ENCODE results near the gene SCARB1.

SCARB1 gene

DNA sequence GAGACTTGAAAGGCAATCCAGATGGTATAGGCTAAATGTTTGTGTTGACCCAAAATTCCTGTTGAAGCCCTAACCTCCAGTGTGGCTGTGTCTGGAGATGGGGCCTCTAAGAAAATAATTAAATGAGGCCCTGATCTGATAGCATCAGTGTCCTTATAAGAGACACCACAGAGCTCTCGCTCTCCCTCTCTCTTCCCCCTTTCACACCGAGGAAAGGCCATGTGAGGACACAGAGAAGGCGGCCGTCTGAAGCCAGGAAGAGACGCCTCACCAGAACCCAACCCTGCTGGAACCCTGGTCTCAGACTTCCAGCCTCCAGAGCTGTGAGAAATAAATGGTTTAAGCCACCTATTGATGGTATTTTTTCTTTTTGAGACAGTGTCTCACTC is 87.5 kb downstream of the SCARB1 start:
- H3F3A ChIP-seq (ENCODE audit: insufficient read depth, low read length), result peaks cover 20% of the 10 kb centered on the region
- no peak for DNase-seq
- H3K27me3 ChIP-seq (replicated peaks; ENCODE audit: insufficient read depth, low read length), result no peaks in the 10 kb centered on the region
- H3K79me2 ChIP-seq (ENCODE audit: low read length), result no peaks in the 10 kb centered on the region
- no peaks in the 10 kb centered on the region for H3K9me3 ChIP-seq (replicated peaks; ENCODE audit: insufficient read depth, low read length)
- H3K36me3 ChIP-seq (replicated peaks; ENCODE audit: insufficient read depth, low read length), result no peaks in the 10 kb centered on the region
- no peak overlapping the region for H3K9ac ChIP-seq (ENCODE audit: low read length)
- H3K4me3 ChIP-seq (ENCODE audit: low read length), result no peak overlapping the region
- H3K4me2 ChIP-seq (ENCODE audit: low read depth, low read length), result no peak overlapping the region
- H3K9me2 ChIP-seq (replicated peaks; ENCODE audit: insufficient read depth, low read length), result no peaks in the 10 kb centered on the region
- TF ChIP-seq EZH2 (optimal IDR thresholded peaks at IDR 0.05; ENCODE audit: low read depth, low read length) (no peak), EZH2phosphoT487 (IDR thresholded peaks at IDR 0.05; ENCODE audit: low read length) (no peak)
- TF ChIP-seq, protein P1, sequence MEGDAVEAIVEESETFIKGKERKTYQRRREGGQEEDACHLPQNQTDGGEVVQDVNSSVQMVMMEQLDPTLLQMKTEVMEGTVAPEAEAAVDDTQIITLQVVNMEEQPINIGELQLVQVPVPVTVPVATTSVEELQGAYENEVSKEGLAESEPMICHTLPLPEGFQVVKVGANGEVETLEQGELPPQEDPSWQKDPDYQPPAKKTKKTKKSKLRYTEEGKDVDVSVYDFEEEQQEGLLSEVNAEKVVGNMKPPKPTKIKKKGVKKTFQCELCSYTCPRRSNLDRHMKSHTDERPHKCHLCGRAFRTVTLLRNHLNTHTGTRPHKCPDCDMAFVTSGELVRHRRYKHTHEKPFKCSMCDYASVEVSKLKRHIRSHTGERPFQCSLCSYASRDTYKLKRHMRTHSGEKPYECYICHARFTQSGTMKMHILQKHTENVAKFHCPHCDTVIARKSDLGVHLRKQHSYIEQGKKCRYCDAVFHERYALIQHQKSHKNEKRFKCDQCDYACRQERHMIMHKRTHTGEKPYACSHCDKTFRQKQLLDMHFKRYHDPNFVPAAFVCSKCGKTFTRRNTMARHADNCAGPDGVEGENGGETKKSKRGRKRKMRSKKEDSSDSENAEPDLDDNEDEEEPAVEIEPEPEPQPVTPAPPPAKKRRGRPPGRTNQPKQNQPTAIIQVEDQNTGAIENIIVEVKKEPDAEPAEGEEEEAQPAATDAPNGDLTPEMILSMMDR (IDR thresholded peaks at IDR 0.05; ENCODE audit: low read length), result no peak
- H2AFZ ChIP-seq (ENCODE audit: low read length), result no peak overlapping the region
- no peak overlapping the region for H3K27ac ChIP-seq (ENCODE audit: low read length)
- H4K20me1 ChIP-seq (ENCODE audit: insufficient read depth, low read length), result no peaks in the 10 kb centered on the region
- 0 out of 2 replicates have a peak, but pooled peaks cover 2% of the 10 kb centered on the region for H3K4me1 ChIP-seq (ENCODE audit: low read length)

DNA sequence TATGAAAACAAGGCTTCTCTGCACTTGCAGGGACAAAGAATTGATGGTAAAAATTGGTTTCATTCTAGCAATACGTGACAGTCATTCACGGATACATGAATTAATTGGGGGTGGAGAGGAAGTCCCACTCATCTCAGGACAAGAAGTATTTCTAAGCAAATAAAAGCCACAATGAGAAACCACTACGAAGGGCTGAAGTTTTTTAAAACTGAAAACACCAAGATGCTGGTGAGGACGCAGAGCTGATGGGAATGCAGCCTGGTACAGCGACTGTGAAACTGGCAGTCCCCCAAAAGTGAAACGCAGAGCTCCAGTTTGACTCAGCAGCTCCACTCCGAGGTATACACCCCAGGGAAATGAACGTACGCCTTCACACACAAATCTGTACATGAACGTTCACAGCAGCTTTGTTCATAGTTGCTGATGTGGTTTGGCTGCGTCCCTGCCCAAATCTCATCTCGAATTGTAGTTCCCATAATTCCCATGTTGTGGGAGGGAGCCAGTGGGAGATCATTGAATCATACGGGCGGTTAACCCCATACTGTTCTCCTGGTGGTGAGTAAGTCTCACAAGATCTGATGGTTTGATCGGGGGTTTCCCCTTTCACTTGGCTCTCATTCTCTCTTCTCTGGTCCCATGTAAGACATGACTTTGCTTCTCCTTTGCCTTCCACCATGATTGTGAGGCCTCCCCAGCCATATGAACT is 89.0 kb downstream of the SCARB1 start:
- Histone ChIP-seq H3K4me1 (ENCODE audit: low read length) (0 out of 2 replicates have a peak, but pooled peaks cover 2% of the 10 kb centered on the region), H3K4me2 (ENCODE audit: low read depth, low read length) (peak overlapping the region; percentile 89), H3K4me3 (ENCODE audit: low read length) (peak overlapping the region; percentile 57), H2AFZ (ENCODE audit: low read length) (peak overlapping the region; percentile 85), H3K9me2 (replicated peaks; ENCODE audit: insufficient read depth, low read length) (no peaks in the 10 kb centered on the region), H3K27ac (ENCODE audit: low read length) (peak overlapping the region; percentile 78), H3K79me2 (ENCODE audit: low read length) (no peaks in the 10 kb centered on the region), H4K20me1 (ENCODE audit: insufficient read depth, low read length) (no peaks in the 10 kb centered on the region), H3F3A (ENCODE audit: insufficient read depth, low read length) (peaks cover 20% of the 10 kb centered on the region), H3K9ac (ENCODE audit: low read length) (peak overlapping the region; percentile 27; the same call in 1 of the 2 replicates), H3K9me3 (replicated peaks; ENCODE audit: insufficient read depth, low read length) (no peaks in the 10 kb centered on the region), H3K27me3 (replicated peaks; ENCODE audit: insufficient read depth, low read length) (no peaks in the 10 kb centered on the region), H3K36me3 (replicated peaks; ENCODE audit: insufficient read depth, low read length) (no peaks in the 10 kb centered on the region)
- peak; percentile 67 for DNase-seq
- no peak for TF ChIP-seq EZH2phosphoT487 (IDR thresholded peaks at IDR 0.05; ENCODE audit: low read length)
- no peak for TF ChIP-seq EZH2 (optimal IDR thresholded peaks at IDR 0.05; ENCODE audit: low read depth, low read length)
- TF ChIP-seq, protein P1 (IDR thresholded peaks at IDR 0.05; ENCODE audit: low read length), result 0 out of 2 replicates have a peak, but pooled peaks have one; percentile 5

DNA sequence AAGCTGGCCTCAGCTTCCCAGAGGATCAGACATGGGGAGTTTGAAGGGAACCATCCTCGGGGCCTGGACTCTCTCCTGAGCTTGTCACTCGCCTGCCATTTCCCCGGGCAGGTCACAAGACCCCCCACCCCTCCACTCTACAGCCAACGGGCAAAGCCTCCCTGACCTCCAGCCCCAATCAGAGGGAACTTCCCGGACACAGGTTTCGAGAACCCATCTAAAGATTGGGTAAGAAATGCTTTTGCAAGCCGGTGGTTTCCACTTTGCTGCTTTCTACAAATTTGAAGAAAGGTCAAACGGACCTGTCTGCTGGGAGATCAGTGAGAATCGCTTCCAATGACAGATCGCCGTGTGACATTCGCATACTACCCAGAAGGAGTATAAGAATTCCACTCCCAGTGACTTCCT is 89.6 kb downstream of the SCARB1 start:
- Histone ChIP-seq H3K27ac (ENCODE audit: low read length) (peak overlapping the region; percentile 78), H3K4me2 (ENCODE audit: low read depth, low read length) (peak overlapping the region; percentile 89), H3K4me3 (ENCODE audit: low read length) (peak overlapping the region; percentile 57), H3K9ac (ENCODE audit: low read length) (peak overlapping the region; percentile 29; the same call in 1 of the 2 replicates), H3K36me3 (replicated peaks; ENCODE audit: insufficient read depth, low read length) (no peaks in the 10 kb centered on the region), H2AFZ (ENCODE audit: low read length) (peak overlapping the region; percentile 19), H3K9me3 (replicated peaks; ENCODE audit: insufficient read depth, low read length) (no peaks in the 10 kb centered on the region), H3K79me2 (ENCODE audit: low read length) (no peaks in the 10 kb centered on the region), H3F3A (ENCODE audit: insufficient read depth, low read length) (peaks cover 20% of the 10 kb centered on the region), H3K27me3 (replicated peaks; ENCODE audit: insufficient read depth, low read length) (no peaks in the 10 kb centered on the region), H3K4me1 (ENCODE audit: low read length) (0 out of 2 replicates have a peak, but pooled peaks cover 2% of the 10 kb centered on the region), H4K20me1 (ENCODE audit: insufficient read depth, low read length) (no peaks in the 10 kb centered on the region), H3K9me2 (replicated peaks; ENCODE audit: insufficient read depth, low read length) (no peaks in the 10 kb centered on the region)
- DNase-seq, result peak; percentile 72
- TF ChIP-seq EZH2phosphoT487 (IDR thresholded peaks at IDR 0.05; ENCODE audit: low read length) (no peak), EZH2 (optimal IDR thresholded peaks at IDR 0.05; ENCODE audit: low read depth, low read length) (no peak)
- TF ChIP-seq, protein P1 (IDR thresholded peaks at IDR 0.05; ENCODE audit: low read length), result no peak
